Gastroesophageal sphincter (tissue), 4 donors: ENCODE measurements around the gene NRG2. TPM values are rescaled to one million over a fixed set of nuclear protein-coding genes. Genes with fewer than 3 reads are reported as not detected.

Experiments used
- ATAC-seq: fragments of 150-250 bp; one replicate; pipeline ENCODE4 v1.9.1; 2016; ENCODE audit warnings: mild to moderate bottlenecking, moderate library complexity
- H3K27ac ChIP-seq, 4 donors: fragments of 200-600 bp; sonication (generic) in 3 of 4; 1 replicate in 3 of 4; 2 replicates in 1 of 4; pipeline ENCODE4 v1.5.1; 2016 to 2019
- H3K27me3 ChIP-seq: fragments of 200-600 bp; sonication (generic); one replicate; pipeline ENCODE4 v1.5.1; 2019
- H3K36me3 ChIP-seq, 2 donors: fragments of 200-600 bp; sonication (generic); one replicate each; pipeline ENCODE4 v1.5.1; 2019; ENCODE audit warnings: control low read depth in 1 of 2
- H3K4me1 ChIP-seq, 3 donors: fragments of 200-600 bp; sonication (generic); 1 replicate in 2 of 3; 2 replicates in 1 of 3; pipeline ENCODE4 v1.5.1; 2016 to 2019; ENCODE audit warnings: control low read depth in 2 of 3
- H3K4me3 ChIP-seq, 2 donors: fragments of 200-600 bp; sonication (generic); one replicate each; pipeline ENCODE4 v1.5.1; 2019; ENCODE audit warnings: mild to moderate bottlenecking in 1 of 2, moderate library complexity in 1 of 2
- H3K9me3 ChIP-seq, 3 donors: fragments of 200-600 bp; sonication (generic); one replicate each; pipeline ENCODE4 v1.5.1; 2017 to 2019; ENCODE audit warnings: control low read depth in 2 of 3
- EP300 ChIP-seq: sonication (generic); formaldehyde crosslinking; IDR thresholded peaks from one replicate; pipeline ENCODE4 v1.6.1; 2017; ENCODE audit warnings: antibody characterized with exemption, mild to moderate bottlenecking
- POLR2A ChIP-seq, 2 donors: fragments of 450-650 bp; IDR thresholded peaks; one replicate each; pipeline ENCODE4 v1.6.1; 2017; ENCODE audit warnings: antibody characterized with exemption in 2 of 2, mild to moderate bottlenecking in 2 of 2, moderate library complexity in 1 of 2
- POLR2AphosphoS5 ChIP-seq: sonication (generic); formaldehyde crosslinking; IDR thresholded peaks from one replicate; pipeline ENCODE4 v1.6.1; 2017; ENCODE audit warnings: antibody characterized with exemption
- WGBS, 2 donors: methylation state at CpG; one replicate each; pipeline ENCODE4 v1.1.5; 2018; ENCODE audit warnings: low coverage in 1 of 2; 5-methylcytosine and 5-hydroxymethylcytosine counted together
- total RNA-seq, 4 donors: library from RNA; depleted of rRNA; stranded (reverse); fragments of >200 nt; gene quantifications; one replicate each; pipeline ENCODE4 v1.1.0, GENCODE V29; 2016
- TF ChIP-seq, protein P1 (sequence below), 4 experiments: fragments of 200-600 bp in 2 of 4; fragments of 450-650 bp in 2 of 4; sonication (generic) in 1 of 4; IDR thresholded peaks; one replicate each; pipeline ENCODE4 v1.5.1; 2017 to 2019; ENCODE audit warnings: antibody characterized with exemption in 4 of 4, mild to moderate bottlenecking in 2 of 4, moderate library complexity in 2 of 4

NRG2 gene
- total RNA-seq, 4 donors from 2014 or later = 3.2 to 7.6 (median 5.1) TPM

DNA sequence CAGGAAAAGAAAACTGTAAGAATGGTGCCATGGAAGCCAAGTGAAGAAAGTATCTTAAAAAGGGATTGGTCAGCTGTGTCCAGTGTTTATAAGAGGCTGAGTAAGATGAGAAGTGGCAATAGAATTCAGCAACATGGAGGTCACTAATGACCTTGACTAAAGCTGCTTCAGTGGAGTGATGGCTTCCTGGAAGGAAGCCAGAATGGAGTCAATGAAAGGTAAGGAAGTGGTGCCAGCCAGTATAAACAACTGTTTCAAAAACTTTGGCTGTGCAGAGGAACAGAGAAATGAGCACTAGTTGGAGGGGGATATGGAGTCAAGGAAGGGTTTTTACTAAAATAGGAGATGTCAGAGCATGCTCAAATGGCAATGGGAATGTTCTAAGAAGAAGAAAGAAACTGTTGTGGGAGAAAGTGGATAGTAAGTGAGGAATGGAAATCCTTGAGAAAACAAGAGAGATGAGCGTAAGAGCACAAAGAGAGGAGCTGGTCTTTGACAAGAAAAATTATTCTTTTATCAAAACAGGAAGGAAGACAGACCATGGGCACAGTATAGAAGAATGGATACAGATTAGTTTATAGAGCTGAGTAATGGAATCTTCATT is 11.1 kb upstream of the NRG2 start:
- H3K36me3 ChIP-seq = no peaks in the 10 kb centered on the region
- no peaks in the 10 kb centered on the region for H3K27me3 ChIP-seq
- 78 to 89% methylated on average over 1 of the region's 1 CpG for WGBS, 2 donors
- H3K4me1 ChIP-seq = peaks cover 0 to 6% (median 0%) of the 10 kb centered on the region in 3 donors
- H3K4me3 ChIP-seq = no peak overlapping the region
- H3K27ac ChIP-seq = no peak overlapping the region
- H3K9me3 ChIP-seq = no peaks in the 10 kb centered on the region
- no peak for ATAC-seq
- no peak for TF ChIP-seq EP300
- TF ChIP-seq, protein P1, sequence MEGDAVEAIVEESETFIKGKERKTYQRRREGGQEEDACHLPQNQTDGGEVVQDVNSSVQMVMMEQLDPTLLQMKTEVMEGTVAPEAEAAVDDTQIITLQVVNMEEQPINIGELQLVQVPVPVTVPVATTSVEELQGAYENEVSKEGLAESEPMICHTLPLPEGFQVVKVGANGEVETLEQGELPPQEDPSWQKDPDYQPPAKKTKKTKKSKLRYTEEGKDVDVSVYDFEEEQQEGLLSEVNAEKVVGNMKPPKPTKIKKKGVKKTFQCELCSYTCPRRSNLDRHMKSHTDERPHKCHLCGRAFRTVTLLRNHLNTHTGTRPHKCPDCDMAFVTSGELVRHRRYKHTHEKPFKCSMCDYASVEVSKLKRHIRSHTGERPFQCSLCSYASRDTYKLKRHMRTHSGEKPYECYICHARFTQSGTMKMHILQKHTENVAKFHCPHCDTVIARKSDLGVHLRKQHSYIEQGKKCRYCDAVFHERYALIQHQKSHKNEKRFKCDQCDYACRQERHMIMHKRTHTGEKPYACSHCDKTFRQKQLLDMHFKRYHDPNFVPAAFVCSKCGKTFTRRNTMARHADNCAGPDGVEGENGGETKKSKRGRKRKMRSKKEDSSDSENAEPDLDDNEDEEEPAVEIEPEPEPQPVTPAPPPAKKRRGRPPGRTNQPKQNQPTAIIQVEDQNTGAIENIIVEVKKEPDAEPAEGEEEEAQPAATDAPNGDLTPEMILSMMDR (IDR thresholded peaks at IDR 0.05) = no peak
- no peak for TF ChIP-seq POLR2AphosphoS5
- TF ChIP-seq POLR2A (IDR thresholded peaks at IDR 0.05) = no peak

DNA sequence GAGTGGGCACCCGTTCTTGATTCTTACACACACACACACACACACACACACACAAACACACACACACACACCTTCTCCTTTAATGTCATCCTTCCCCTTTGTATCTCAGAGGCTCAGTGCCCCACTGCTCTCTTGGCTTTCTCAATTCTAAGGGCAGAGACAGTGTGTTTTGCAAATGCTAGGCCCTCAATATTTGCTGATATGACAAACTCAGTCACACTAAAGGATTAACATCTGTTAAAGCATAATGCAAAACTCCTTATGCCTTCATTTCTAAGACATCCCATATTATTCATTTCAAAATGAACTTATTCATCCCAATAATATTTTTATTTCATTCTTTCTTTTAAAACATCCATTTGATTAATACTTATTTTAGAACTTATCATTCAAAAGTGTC is 8.9 kb upstream of the NRG2 start:
- ATAC-seq = no peak
- Histone ChIP-seq H3K27ac (no peak overlapping the region), H3K36me3 (no peaks in the 10 kb centered on the region), H3K9me3 (no peaks in the 10 kb centered on the region), H3K27me3 (no peaks in the 10 kb centered on the region), H3K4me3 (no peak overlapping the region), H3K4me1 (peaks cover 0 to 6% (median 0%) of the 10 kb centered on the region in 3 donors)
- WGBS, 2 donors = 50 to 67% methylated on average over 1 of the region's 1 CpG
- TF ChIP-seq EP300 (no peak), POLR2AphosphoS5 (no peak), POLR2A (IDR thresholded peaks at IDR 0.05) (no peak)
- TF ChIP-seq, protein P1 (IDR thresholded peaks at IDR 0.05) = no peak

DNA sequence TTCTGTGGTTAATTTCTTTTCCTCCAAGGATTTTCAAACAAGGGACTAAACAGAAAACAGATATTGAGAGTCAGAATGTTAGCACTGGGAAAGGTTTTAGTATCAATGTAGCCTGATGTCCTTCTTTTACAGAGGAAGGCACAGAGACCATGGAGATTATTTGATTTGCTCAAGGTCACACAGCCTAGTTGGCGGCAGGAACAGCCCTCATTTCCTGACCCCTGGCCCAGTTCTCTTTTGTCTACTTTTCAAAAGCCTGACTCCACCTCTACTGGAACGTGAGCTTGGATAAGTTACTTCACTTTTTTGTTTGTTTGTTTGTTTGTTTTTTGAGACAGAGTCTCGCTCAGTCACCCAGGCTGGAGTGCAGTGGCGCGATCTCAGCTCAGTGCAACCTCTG is 6.6 kb upstream of the NRG2 start:
- Histone ChIP-seq H3K9me3 (no peaks in the 10 kb centered on the region), H3K36me3 (no peaks in the 10 kb centered on the region), H3K27ac (no peak overlapping the region), H3K4me3 (no peak overlapping the region), H3K4me1 (peaks cover 0 to 6% (median 0%) of the 10 kb centered on the region in 3 donors), H3K27me3 (no peaks in the 10 kb centered on the region)
- 77 to 87% methylated on average over 3 to 5 of the region's 5 CpGs for WGBS, 2 donors
- ATAC-seq = no peak
- TF ChIP-seq POLR2A (IDR thresholded peaks at IDR 0.05) = no peak
- TF ChIP-seq, protein P1 (IDR thresholded peaks at IDR 0.05) = no peak
- no peak for TF ChIP-seq POLR2AphosphoS5
- TF ChIP-seq EP300 = no peak

DNA sequence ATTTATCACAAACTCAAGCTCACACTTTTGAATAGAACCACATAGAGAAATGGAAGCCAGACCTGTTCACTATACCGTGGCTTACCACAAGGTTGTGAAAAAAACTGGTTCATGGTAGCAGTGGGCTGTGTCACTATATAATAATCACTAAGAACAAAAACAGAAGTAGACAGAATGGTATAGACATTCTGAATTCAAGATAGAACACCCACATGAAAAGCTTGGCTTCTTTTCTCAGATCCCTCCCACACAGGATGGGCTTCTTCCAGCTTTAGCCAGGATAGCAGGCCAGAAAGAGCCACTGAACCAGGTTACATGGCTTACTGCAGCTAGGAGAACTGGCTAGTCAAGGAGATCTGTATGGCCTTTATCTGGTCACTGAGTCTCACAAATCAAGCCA is 6.1 kb upstream of the NRG2 start:
- H3K36me3 ChIP-seq = no peaks in the 10 kb centered on the region
- no peak overlapping the region for H3K27ac ChIP-seq
- no peaks in the 10 kb centered on the region for H3K27me3 ChIP-seq
- peaks cover 0 to 3% (median 0%) of the 10 kb centered on the region in 3 donors for H3K4me1 ChIP-seq
- TF ChIP-seq POLR2AphosphoS5 = no peak
- TF ChIP-seq EP300 = no peak
- TF ChIP-seq, protein P1 (IDR thresholded peaks at IDR 0.05) = no peak
- no peak for TF ChIP-seq POLR2A (IDR thresholded peaks at IDR 0.05)
- H3K4me3 ChIP-seq = no peak overlapping the region
- no peaks in the 10 kb centered on the region for H3K9me3 ChIP-seq
- 86 to 93% methylated on average over 1 of the region's 1 CpG for WGBS, 2 donors
- ATAC-seq = no peak

DNA sequence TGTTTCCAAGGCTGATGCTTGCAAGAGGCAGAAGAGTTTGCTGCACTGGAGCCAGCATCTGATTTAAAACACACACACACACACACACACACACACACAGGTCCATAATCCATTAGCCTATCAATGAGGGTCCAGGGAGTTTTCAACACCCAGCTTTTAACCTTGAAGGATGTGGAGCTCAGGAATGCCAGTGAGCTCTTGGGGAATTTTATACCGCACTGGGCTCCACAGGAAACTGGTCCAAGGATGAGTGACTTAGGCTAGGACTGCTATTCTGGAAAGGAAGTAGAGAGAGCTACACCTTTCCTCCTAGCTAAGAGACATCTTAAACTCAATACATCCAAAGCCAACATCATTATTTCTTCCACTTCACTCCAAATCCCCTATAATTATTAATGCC is 942 bp upstream of the NRG2 start:
- H3K4me1 ChIP-seq = peaks cover 0 to 47% (median 11%) of the 10 kb centered on the region in 3 donors
- no peaks in the 10 kb centered on the region for H3K36me3 ChIP-seq
- no peak for ATAC-seq
- no peak overlapping the region for H3K4me3 ChIP-seq
- H3K27ac ChIP-seq = no peak overlapping the region
- 17 to 40% methylated on average over 1 of the region's 1 CpG for WGBS, 2 donors
- H3K27me3 ChIP-seq = no peaks in the 10 kb centered on the region
- no peaks in the 10 kb centered on the region for H3K9me3 ChIP-seq
- no peak for TF ChIP-seq POLR2AphosphoS5
- TF ChIP-seq POLR2A (IDR thresholded peaks at IDR 0.05) = no peak
- TF ChIP-seq EP300 = no peak
- TF ChIP-seq, protein P1 (IDR thresholded peaks at IDR 0.05) = no peak
